HCT116 (cell line): Measurements from ENCODE around the gene TREM2. TPM values are rescaled to one million over a fixed set of nuclear protein-coding genes. Genes with fewer than 3 reads are reported as not detected.

ENCODE experiments used
- EGR1 ChIP-seq: IDR thresholded peaks from 2 replicates; pipeline ENCODE4 v1.6.1; 2012; ENCODE audit warnings: low read depth
- YY1 ChIP-seq: IDR thresholded peaks from 2 replicates; pipeline ENCODE4 v1.6.1; 2011; ENCODE audit warnings: low read length, low read depth, moderate library complexity, mild to moderate bottlenecking; ENCODE audit not compliant: insufficient replicate concordance; ENCODE audit errors: extremely low read depth
- total RNA-seq: library from RNA; stranded (reverse); gene quantifications from one replicate; pipeline ENCODE4 v1.2.1, GENCODE V29; 2021; ENCODE audit not compliant: unreplicated experiment

TREM2 gene
- total RNA-seq, 1 experiment from 2014 or later: not detected

DNA sequence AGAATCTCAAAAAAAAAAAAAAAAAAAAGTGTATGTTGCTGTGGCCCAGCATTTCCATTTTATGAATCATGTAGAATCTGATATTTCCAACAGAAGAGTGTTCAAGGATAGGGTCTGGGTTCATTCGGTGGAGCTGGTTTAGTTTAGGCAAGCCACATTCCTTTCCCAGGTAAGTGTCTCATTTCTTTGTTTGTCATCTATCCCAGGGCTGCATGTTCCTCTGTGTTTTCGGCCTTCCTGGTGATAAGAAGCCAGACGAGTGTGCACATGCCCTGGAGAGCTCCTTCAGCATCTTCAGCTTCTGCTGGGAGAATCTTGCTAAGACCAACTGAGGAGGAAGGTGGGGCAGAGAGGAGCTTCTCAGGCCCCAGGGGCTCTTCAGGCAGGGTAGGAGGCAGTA, 51.9 kb downstream of the TREM2 start (continued):
- TF ChIP-seq YY1: no peak
- no peak for TF ChIP-seq EGR1

Other genes with a start within 250 kb of the TREM2 start
- gene UNC5CL, start 123.9 kb downstream of the TREM2 start, total RNA-seq: 2.2 TPM
- gene TSPO2, start 120.6 kb downstream of the TREM2 start, total RNA-seq: not detected
- not detected for gene APOBEC2, start 109.9 kb downstream of the TREM2 start, total RNA-seq
- 28.7 TPM for gene OARD1, start 90.8 kb downstream of the TREM2 start, total RNA-seq
- 28.7 TPM for gene NFYA, start 90.1 kb downstream of the TREM2 start, total RNA-seq
- gene TREML1, start 8.8 kb downstream of the TREM2 start, total RNA-seq: not detected
- gene TREML2, start 38.0 kb upstream of the TREM2 start, total RNA-seq: not detected
- not detected for gene TREML4, start 65.2 kb upstream of the TREM2 start, total RNA-seq
- 0.22 TPM for gene TREM1, start 123.6 kb upstream of the TREM2 start, total RNA-seq
- gene NCR2, start 172.5 kb upstream of the TREM2 start, total RNA-seq: not detected